HepG2 (cell line): ENCODE data around the gene CCDC18. TPM values are rescaled to one million over a fixed set of nuclear protein-coding genes. Genes with fewer than 3 reads are reported as not detected.

Source experiments
- ADNP ChIP-seq: sonication (generic); formaldehyde crosslinking; IDR thresholded peaks from 2 replicates; pipeline ENCODE4 v1.4.0; 2020; ENCODE audit warnings: missing genetic modification reagents
- ARHGAP35 ChIP-seq: sonication (generic); formaldehyde crosslinking; IDR thresholded peaks from 2 replicates; pipeline ENCODE4 v1.9.0; 2022; ENCODE audit warnings: mild to moderate bottlenecking, inconsistent platforms, moderate library complexity, missing genetic modification reagents, borderline replicate concordance
- ARID4A ChIP-seq: sonication (generic); formaldehyde crosslinking; IDR thresholded peaks from 2 replicates; pipeline ENCODE4 v1.5.0; 2020; ENCODE audit warnings: mild to moderate bottlenecking, missing genetic modification reagents, borderline replicate concordance
- CBX5 ChIP-seq: sonication (generic); formaldehyde crosslinking; IDR thresholded peaks from 2 replicates; pipeline ENCODE4 v1.4.0; 2020; ENCODE audit warnings: missing genetic modification reagents, borderline replicate concordance
- CEBPZ ChIP-seq: IDR thresholded peaks from 2 replicates; pipeline ENCODE4 v1.6.1; 2012; ENCODE audit warnings: low read length, improper control_type of control experiment
- DMAP1 ChIP-seq: IDR thresholded peaks from 2 replicates; pipeline ENCODE4 v1.6.1; 2016
- SATB2 ChIP-seq: sonication (generic); formaldehyde crosslinking; IDR thresholded peaks from 2 replicates; pipeline ENCODE4 v1.5.0; 2020; ENCODE audit warnings: missing genetic modification reagents
- SOX13 ChIP-seq, 3 experiments: fragments of 450-650 bp in 1 of 3; sonication (generic) in 1 of 3; formaldehyde crosslinking in 1 of 3; IDR thresholded peaks in 2 of 3; conservative IDR thresholded peaks in 1 of 3; 2 replicates each; pipeline versions ENCODE4 v1.5.0 to v1.6.1; 2016 to 2020; ENCODE audit warnings: antibody characterized with exemption in 1 of 3, mild to moderate bottlenecking in 1 of 3, missing compliant biosample characterization in 1 of 3, missing genetic modification reagents in 1 of 3, moderate library complexity in 1 of 3
- TARDBP ChIP-seq: sonication (generic); formaldehyde crosslinking; IDR thresholded peaks from 2 replicates; pipeline ENCODE4 v1.8.0; 2022; ENCODE audit warnings: mild to moderate bottlenecking, missing genetic modification reagents
- TMF1 ChIP-seq: sonication (generic); formaldehyde crosslinking; IDR thresholded peaks from 2 replicates; pipeline ENCODE4 v1.8.1; 2022; ENCODE audit warnings: low read depth, missing genetic modification reagents
- ZBTB39 ChIP-seq: sonication (generic); formaldehyde crosslinking; IDR thresholded peaks from 2 replicates; pipeline ENCODE4 v1.5.0; 2020; ENCODE audit warnings: missing genetic modification reagents
- ZMYM3 ChIP-seq: sonication (generic); formaldehyde crosslinking; IDR thresholded peaks from 2 replicates; pipeline ENCODE4 v1.5.1; 2020; ENCODE audit warnings: mild to moderate bottlenecking, missing genetic modification reagents
- ZNF235 ChIP-seq: sonication (generic); formaldehyde crosslinking; IDR thresholded peaks from 2 replicates; pipeline ENCODE4 v1.8.1; 2023; ENCODE audit warnings: mild to moderate bottlenecking, missing genetic modification reagents, borderline replicate concordance
- ZNF317 ChIP-seq: sonication (generic); formaldehyde crosslinking; IDR thresholded peaks from 2 replicates; pipeline ENCODE4 v1.5.0; 2020; ENCODE audit warnings: mild to moderate bottlenecking, missing genetic modification reagents
- ZNF547 ChIP-seq: sonication (generic); formaldehyde crosslinking; IDR thresholded peaks from 2 replicates; pipeline ENCODE4 v1.5.1; 2020; ENCODE audit warnings: mild to moderate bottlenecking, missing genetic modification reagents
- ZNF674 ChIP-seq: sonication (generic); formaldehyde crosslinking; IDR thresholded peaks from 2 replicates; pipeline ENCODE4 v1.5.0; 2020; ENCODE audit warnings: low read depth, mild to moderate bottlenecking, missing genetic modification reagents
- ZNF747 ChIP-seq: sonication (generic); formaldehyde crosslinking; IDR thresholded peaks from 2 replicates; pipeline ENCODE4 v1.8.1; 2023; ENCODE audit warnings: missing genetic modification reagents, mild to moderate bottlenecking, borderline replicate concordance
- polyA plus RNA-seq, 8 experiments: library from polyadenylated mRNA; depleted of rRNA in 3 of 8; stranded (reverse) in 7 of 8; unstranded in 1 of 8; fragments of >200 nt; fragmentation: Illumina TruSeq in 4 of 8; extraction: Trizol in 4 of 8; gene quantifications; 2 replicates each; pipeline versions ENCODE4 v1.2.1 to v1.2.3, GENCODE V29; 2011 to 2016; ENCODE audit warnings: low read depth in 4 of 8, missing spikeins in 1 of 8, mixed read lengths in 1 of 8; ENCODE audit not compliant: insufficient read depth in 1 of 8
- total RNA-seq, 5 experiments: library from RNA; depleted of rRNA; stranded (reverse); fragments of >200 nt; fragmentation: Illumina TruSeq; extraction: Trizol; gene quantifications; 2 replicates each; pipeline ENCODE4 v1.2.3, GENCODE V29; 2016; ENCODE audit warnings: low read depth in 1 of 5
- TF ChIP-seq, protein P1 (sequence below): IDR thresholded peaks from 2 replicates; pipeline ENCODE4 v1.6.1; 2012; ENCODE audit warnings: inconsistent platforms

Gene CCDC18
- total and polyA plus RNA-seq, 2 of the 13 experiments (the other 11 are each of a cell fraction or from before 2014, with no cell fraction given) = 1.9 to 18.4 TPM

GRCh38 chr1:93179886-93180722, 420 bp upstream of the CCDC18 start, which contains the start of gene TMED5 (continued):
- TF ChIP-seq CEBPZ (no peak), ZNF547 (CRISPR knock-in tag) (peak; percentile 81), SATB2 (CRISPR knock-in tag) (peak; percentile 52; the same call in 1 of the 2 replicates), ARHGAP35 (CRISPR knock-in tag) (no peak), ZNF235 (CRISPR knock-in tag) (peak; percentile 64; the same call in 1 of the 2 replicates), ZMYM3 (peak; percentile 49; the same call in 1 of the 2 replicates), ARID4A (CRISPR knock-in tag) (no peak; the same call in 1 of the 2 replicates), ADNP (no peak), CBX5 (CRISPR knock-in tag) (no peak; the same call in 1 of the 2 replicates), ZBTB39 (CRISPR knock-in tag) (no peak), TMF1 (CRISPR knock-in tag) (no peak), ZNF317 (CRISPR knock-in tag) (peak; percentile 82), ZNF747 (no peak; the same call in none of the 2 replicates), TARDBP (CRISPR knock-in tag) (peak; percentile 84), ZNF674 (CRISPR knock-in tag) (peak; percentile 48; the same call in 1 of the 2 replicates), DMAP1 (CRISPR knock-in tag) (peak; percentile 72), SOX13 (IDR thresholded peaks at IDR 0.05) (no peak), SOX13 (CRISPR knock-in tag; conservative IDR thresholded peaks at IDR 0.05 in 1 of 2, IDR thresholded peaks at IDR 0.05 in 1 of 2) (no peak; a peak in 1 of 4 replicates)
- TF ChIP-seq, protein P1, sequence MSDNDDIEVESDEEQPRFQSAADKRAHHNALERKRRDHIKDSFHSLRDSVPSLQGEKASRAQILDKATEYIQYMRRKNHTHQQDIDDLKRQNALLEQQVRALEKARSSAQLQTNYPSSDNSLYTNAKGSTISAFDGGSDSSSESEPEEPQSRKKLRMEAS = peak; percentile 75
